Kidney epithelial cell (primary cell): ENCODE results near the gene SLC35F3. TPM values are rescaled to one million over a fixed set of nuclear protein-coding genes. Genes with fewer than 3 reads are reported as not detected.

Experiments
- DNase-seq: peaks from one replicate; pipeline ENCODE4 v3.0.0-alpha.2; 2010; ENCODE audit warnings: low read depth
- H3K27me3 ChIP-seq: 2 replicates; pipeline ENCODE4 v1.6.0; 2011; ENCODE audit warnings: low read length; ENCODE audit not compliant: control insufficient read depth, insufficient read depth
- H3K36me3 ChIP-seq: 2 replicates; pipeline ENCODE4 v1.5.1; 2011; ENCODE audit warnings: low read length; ENCODE audit not compliant: control insufficient read depth, insufficient read depth
- H3K4me3 ChIP-seq: 2 replicates; pipeline ENCODE4 v1.5.1; 2011; ENCODE audit warnings: low read depth, mild to moderate bottlenecking, control low read depth, low read length
- CTCF ChIP-seq: IDR thresholded peaks from 2 replicates; pipeline ENCODE4 v1.5.1; 2011; ENCODE audit warnings: mild to moderate bottlenecking, moderate library complexity, low read length, control low read depth, inconsistent platforms; ENCODE audit not compliant: insufficient read depth, poor library complexity, severe bottlenecking
- total RNA-seq: library from RNA; depleted of rRNA; stranded (reverse); fragments of >200 nt; gene quantifications from 2 replicates; pipeline ENCODE4 v1.2.3, GENCODE V29; 2015

Gene SLC35F3
- total RNA-seq, 1 donor from 2014 or later, result 1.1 TPM

DNA sequence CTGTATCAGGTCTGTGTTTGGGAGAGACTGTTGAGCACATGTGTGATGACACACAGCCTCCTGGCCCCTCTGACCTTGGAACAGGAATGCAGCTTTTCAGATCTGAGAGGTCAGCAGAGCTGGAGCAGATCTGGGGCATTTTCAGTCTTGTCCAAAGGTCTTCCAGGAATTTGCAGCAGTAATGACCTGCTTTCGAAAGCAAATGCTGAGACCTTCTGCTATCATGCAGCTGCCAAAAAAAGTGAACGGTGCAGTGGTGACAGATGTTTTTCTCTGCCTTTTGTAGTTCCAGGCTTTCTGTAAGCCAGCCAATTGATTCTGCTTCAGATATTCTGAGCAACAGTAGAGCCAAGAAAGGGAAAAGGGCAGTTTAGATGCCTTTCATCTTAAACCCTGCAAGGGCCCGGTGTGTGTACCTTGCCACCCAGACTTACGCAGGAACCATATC, 331.0 kb downstream of the SLC35F3 start:
- TF ChIP-seq CTCF, result no peak
- no peak overlapping the region for H3K4me3 ChIP-seq
- no peaks in the 10 kb centered on the region for H3K27me3 ChIP-seq
- H3K36me3 ChIP-seq, result no peaks in the 10 kb centered on the region
- no peak for DNase-seq

DNA sequence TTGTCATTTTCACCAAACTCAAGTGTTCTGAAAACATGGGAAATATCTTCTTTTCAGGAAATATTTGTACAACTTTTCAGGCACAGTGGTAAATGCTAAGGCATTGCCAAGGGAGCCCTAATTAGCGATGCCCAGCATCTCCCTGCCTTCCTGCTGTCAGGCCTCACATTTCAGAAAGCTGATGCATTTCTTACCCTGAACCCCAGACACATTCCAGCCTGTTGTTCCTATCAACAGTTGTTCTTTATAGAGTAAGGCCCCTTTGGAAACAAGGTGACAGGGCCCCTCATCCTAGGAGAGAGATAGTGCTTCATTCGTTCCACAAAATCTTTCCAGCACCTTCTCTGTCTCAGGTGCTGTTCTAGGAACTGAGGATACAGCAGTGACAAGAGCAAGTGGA, 332.9 kb downstream of the SLC35F3 start:
- no peak for DNase-seq
- no peak for TF ChIP-seq CTCF
- H3K4me3 ChIP-seq, result no peak overlapping the region
- no peaks in the 10 kb centered on the region for H3K27me3 ChIP-seq
- no peaks in the 10 kb centered on the region for H3K36me3 ChIP-seq

DNA sequence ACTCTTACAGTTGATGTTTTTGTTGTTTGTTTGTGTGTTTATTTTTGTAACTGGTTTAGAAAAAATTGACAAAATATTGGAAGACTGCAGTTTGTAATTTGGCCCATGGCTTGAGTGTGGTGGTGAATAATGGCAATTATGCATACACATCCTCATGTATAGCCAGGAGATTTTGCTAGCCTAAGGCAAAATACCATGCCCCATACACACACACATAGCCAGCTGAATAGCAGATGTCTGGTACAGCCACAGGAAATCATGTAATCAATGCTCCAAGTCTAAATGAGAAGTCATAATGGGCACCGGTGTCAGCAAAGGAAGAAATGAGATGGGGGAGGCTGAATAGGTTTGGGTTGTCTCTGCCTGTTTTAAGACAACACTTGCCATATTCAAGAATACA, 333.6 kb downstream of the SLC35F3 start:
- TF ChIP-seq CTCF, result no peak
- no peak for DNase-seq

GRCh38 chr1:234239515-234239914, 335.0 kb downstream of the SLC35F3 start:
- no peak for TF ChIP-seq CTCF
- no peak overlapping the region for H3K4me3 ChIP-seq
- H3K36me3 ChIP-seq, result no peaks in the 10 kb centered on the region
- DNase-seq, result no peak
- H3K27me3 ChIP-seq, result no peaks in the 10 kb centered on the region

More for the DNA sequence above, 333.6 kb downstream of the SLC35F3 start:
- H3K4me3 ChIP-seq, result no peak overlapping the region
- H3K36me3 ChIP-seq, result no peaks in the 10 kb centered on the region
- H3K27me3 ChIP-seq, result no peaks in the 10 kb centered on the region

GRCh38 chr1:234239936-234240335, 335.5 kb downstream of the SLC35F3 start:
- no peak for DNase-seq
- no peaks in the 10 kb centered on the region for H3K27me3 ChIP-seq
- no peak for TF ChIP-seq CTCF
- no peak overlapping the region for H3K4me3 ChIP-seq
- H3K36me3 ChIP-seq, result no peaks in the 10 kb centered on the region

DNA sequence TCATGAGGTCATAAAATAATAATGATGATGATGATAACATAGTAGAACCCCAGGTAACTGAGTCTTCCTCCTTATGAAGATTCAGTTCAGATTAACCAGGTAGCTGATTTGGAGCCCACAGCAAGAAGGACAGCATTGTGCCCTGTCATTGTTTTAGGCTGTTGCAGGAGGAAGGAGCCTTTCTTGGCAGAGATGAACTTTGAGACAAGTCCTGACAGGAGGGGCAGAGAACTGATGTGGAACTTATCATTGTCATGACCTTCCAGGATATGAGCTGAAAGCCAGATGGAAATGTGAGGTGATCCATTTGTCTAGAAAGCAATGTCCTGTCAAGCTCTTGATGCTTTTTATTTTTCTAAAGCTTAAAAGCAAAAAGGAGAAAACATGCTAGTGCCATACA, 336.2 kb downstream of the SLC35F3 start:
- DNase-seq, result no peak
- Histone ChIP-seq H3K4me3 (no peak overlapping the region), H3K27me3 (no peaks in the 10 kb centered on the region), H3K36me3 (no peaks in the 10 kb centered on the region)
- no peak for TF ChIP-seq CTCF
